ENCODE measurements around the gene PSAPL1.
"Not testable (repeated sequence)": the region's sequence is repeated elsewhere in the genome, so short reads cannot be mapped to it uniquely, and the experiment has no call there.

Gene PSAPL1

DNA sequence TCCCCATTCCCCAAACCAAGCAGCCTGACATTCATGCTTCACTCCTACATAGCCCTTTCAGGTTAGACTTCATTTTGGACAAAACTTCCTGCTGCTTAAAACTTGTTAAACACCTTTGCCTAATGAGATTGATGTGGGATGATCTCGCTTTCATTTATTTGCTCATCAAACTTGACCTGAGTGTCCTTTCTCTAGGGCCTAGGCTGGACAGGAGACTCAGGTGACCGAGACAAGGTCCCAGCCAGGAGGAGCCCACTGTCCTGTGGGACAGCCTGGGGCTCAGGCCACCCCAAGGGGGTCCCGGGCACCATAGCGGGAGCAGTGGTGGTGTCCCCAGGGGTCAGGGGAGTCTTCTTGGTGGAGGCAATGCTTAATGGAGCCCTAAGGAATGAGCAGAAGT is 23.7 kb upstream of the PSAPL1 start:
- DNase-seq (ENCODE audit: low read depth, low spot score), result no peak

DNA sequence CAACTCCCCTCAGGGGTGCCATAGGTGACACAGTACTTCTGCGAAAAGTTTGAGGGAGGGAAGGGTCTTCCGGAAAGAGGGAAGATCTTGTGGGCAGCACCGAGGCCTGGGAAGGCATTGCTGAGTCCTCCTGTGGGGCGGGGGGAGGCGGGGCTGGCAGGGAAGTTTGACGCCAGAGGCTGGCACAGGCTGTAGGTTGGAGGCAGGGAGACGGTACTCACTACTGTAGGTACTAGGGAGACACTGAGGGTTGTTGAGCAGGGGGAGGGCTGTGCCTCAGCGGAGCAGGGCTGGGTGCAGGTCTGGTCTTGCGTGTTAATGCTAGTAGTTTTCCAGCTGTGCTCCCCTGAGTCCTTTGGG is 23.3 kb upstream of the PSAPL1 start:
- DNase-seq (ENCODE audit: low read depth, low spot score), result no peak

DNA sequence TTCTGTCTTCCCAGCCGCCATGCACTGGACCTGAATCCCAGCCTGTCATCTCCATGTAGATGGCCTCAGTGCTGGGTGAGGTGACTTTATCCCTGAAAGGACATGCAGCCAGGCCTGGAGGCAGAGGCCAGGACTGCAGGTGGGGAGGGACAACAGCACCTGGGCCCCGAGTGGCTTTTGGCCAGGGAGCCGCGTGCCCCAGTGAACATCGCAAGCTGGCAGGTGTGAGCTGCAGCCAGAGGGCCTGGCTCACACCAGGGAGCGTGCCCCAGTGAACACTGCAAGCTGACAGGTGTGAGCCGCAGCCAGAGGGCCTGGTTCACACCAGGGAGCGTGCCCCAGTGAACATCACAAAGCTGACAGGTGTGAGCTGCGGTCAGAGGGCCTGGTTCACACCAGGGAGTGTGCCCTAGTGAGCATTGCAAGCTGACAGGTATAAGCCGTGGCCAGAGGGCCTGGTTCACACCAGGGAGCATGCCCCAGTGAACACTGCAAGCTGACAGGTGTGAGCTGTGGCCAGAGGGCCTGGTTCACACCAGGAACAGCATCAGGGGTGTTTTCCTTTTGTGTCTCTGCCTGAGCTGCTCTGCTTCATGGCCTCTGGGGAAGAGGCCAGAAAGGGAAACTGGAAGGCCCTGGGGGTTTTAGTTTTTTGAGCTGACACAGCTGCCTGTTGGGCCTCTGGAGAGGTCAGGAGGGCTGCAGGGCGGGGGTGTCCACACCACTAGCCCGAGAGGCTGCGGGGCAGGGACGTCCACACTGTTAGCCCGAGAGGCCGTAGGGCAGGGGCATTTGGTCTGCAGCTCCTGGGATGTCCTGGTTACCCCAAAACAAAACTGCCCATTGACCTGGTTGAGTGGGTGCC is 22.7 kb upstream of the PSAPL1 start:
- no peak for DNase-seq (ENCODE audit: low read depth, low spot score)

GRCh38 chr4:7452802-7453201 is 18.1 kb upstream of the PSAPL1 start:
- not testable (repeated sequence) for DNase-seq (ENCODE audit: low read depth, low spot score)

DNA sequence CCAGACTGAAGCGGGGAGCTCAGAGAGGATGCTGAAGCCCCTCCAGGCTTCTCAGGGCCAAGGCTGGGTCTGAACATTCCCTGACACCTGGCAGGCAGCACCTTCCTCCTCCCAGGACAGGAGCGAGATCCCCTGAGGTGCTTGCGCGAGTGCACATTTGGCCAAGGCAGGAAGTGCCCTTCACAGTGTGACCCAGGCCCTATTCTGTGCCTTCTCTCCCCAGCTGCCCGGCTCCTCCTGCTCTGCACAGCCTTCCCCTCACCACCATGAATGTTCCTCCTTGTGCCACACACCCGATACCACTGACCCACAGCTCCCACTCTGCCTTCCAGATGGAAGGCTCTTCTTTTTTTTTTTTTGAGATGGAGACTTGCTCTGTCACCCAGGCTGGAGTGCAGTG is 17.1 kb upstream of the PSAPL1 start:
- no peak for DNase-seq (ENCODE audit: low read depth, low spot score)

GRCh38 chr4:7451434-7451789 is 16.7 kb upstream of the PSAPL1 start:
- no peak for DNase-seq (ENCODE audit: low read depth, low spot score)

GRCh38 chr4:7450775-7451433 is 16.2 kb upstream of the PSAPL1 start:
- no peak for DNase-seq (ENCODE audit: low read depth, low spot score)

DNA sequence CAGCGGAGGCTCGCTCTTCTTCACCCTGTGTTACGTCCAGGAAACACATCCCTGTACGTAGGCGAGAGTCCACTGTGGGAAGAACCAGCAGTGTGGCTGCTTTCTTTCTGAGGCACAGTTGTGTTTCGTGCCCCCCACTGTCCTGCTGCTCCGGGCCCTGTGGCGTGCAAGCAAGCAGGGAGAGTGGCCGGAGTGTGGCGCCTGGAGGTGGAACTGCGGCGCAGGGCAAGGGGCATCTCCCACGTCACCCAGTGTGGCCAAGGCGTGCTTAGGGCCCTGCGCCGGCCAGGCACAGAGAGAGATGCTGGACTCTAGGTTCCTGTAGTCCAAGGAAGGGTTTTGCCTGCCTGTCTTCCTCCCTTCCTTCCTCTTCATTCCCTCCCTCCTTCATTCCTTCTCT is 13.3 kb upstream of the PSAPL1 start:
- no peak for DNase-seq (ENCODE audit: low read depth, low spot score)

- no peak for DNase-seq (ENCODE audit: low read depth, low spot score)
Measured at GRCh38 chr4:7447236-7447635, 12.5 kb upstream of the PSAPL1 start.

DNA sequence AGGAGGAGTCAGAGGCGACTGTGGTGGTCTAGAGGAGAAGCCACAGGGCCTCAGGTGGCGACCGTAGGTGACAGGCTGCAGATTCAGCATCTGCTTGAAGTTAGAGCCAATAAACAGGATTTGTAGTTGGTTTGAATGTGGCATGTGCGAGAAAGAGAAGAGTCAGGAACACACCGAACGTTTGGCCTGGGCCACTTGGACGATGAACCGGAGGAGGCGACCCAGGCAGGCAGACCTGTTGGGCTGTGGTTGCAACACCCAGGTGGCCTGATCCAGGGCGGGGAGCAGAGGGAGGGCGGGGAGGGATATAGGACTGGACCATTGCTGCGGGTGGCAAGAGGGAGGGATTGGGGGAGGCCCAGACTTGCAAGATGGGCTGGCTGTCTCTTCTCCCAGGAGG is 10.0 kb upstream of the PSAPL1 start:
- no peak for DNase-seq (ENCODE audit: low read depth, low spot score)

DNA sequence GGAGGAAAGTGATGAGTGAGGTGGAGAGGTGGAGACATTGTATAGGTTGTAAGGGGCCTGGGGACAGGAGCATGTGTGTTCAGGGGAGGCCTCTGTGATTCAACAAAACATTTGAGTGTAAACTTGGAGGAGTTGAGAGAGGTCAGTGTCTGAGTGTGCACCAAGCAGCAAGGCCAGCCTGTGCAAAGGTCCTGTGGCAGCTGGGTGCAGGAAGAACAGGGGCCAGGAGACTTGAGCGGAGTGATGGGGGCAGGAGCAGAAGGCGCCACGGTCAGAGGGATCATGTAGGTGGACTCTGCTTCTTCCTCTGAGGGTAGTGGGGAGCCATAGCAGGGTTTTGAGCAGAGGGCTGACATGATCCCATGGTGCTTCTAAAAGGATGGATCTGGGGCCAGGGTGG is 9.6 kb upstream of the PSAPL1 start:
- no peak for DNase-seq (ENCODE audit: low read depth, low spot score)

DNA sequence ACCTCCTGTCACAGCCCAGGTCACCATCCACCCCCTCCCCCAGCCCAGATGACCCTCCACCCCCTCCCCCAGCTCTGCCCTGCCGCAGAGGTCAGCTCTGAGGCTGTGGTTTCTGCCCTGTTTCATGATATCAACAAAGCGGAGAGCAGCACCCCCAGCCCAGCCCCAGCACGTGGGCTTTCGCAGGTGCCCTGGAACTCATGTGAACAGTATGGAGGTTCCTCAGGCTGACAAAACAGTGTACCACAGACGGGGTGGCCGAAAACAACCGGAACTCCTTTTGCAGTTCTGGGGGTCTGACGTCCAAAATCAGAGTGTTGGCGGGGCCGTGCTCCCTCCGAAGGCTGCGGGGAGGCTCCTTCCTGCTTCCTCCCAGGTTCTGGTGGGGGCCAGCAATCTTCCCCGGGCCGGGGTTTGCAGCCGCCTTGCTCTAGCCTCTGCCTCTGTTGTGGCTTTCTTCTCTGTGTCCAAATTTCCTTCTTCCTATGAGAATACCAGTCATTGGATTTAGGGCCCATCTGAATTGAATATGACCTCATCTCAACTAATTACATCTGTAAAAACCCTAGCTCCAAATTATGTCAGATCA is 7.9 kb upstream of the PSAPL1 start:
- no peak for DNase-seq (ENCODE audit: low read depth, low spot score)

- no peak for DNase-seq (ENCODE audit: low read depth, low spot score)
Measured at GRCh38 chr4:7441201-7441600, 6.5 kb upstream of the PSAPL1 start.

DNA sequence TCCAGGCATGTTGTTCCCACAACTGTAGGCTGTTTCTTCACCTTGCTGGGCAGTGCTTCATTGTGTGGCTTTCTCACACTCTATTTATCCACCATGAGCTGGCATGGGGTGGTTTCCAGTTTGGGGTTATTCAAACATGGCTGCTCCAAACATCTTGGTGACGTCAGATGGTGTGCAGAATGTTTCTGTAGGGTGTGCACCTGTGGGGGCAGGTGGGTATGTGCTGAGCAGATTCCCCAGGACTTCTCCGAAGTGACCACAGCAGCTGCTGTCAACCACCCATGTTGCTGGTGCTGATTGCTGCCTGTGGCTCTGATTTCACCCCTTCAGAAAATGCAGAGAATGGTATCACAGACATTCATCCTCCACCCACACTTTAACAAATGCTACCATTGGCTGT is 5.0 kb upstream of the PSAPL1 start:
- no peak for DNase-seq (ENCODE audit: low read depth, low spot score)

DNA sequence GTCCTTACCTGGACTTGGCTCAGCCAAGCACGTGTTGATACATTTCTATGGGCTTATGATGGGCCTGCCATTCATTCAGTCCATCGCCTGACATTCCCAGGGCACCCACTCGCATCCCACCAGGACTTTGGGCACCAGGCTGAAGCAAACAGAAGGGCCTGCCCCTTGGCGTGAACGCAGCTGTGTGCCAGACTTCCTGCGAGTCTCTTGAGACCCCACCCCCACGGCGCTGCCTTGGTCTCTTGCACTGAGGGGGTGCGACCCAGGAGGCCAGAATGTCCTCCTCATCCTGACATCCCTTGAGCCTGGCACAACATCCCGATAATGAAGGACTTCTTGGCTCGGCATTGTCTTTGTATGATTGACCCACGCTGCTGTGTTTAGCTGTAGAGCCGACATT is 1.5 kb upstream of the PSAPL1 start:
- DNase-seq (ENCODE audit: low read depth, low spot score), result no peak

GRCh38 chr4:7435471-7436061 is 836 bp upstream of the PSAPL1 start:
- no peak for DNase-seq (ENCODE audit: low read depth, low spot score)

DNA sequence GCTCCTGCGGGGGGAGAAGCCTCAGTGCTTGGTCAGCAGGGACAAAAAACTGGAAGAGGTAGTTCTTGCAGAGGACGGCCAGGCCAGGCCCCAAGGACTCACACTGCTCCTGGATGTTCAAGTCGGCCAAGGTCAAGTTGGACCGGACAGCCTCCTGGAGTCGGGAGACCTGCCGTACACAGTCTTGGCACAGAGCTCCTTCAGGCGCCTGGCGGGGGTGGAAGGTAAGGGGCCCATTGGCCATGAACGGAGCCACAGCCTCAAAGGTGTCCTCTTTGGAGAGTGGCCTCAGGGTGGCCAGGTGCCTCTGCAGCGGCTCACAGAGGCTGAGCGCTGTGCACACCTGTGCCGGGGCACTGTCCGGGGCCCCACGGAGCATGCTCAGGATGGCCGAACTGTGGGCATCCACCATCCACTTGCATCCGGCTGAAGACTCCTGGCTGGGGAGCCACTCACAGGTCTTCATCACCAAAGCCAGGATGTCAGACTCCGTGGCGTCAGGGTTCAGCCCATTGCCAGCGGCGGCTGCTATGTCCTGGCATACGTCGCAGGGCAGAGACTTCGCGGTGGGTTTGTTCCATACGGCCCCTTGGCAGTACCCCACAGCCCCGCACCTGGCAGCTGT is 477 bp downstream of the PSAPL1 start:
- no peak for DNase-seq (ENCODE audit: low read depth, low spot score)

DNA sequence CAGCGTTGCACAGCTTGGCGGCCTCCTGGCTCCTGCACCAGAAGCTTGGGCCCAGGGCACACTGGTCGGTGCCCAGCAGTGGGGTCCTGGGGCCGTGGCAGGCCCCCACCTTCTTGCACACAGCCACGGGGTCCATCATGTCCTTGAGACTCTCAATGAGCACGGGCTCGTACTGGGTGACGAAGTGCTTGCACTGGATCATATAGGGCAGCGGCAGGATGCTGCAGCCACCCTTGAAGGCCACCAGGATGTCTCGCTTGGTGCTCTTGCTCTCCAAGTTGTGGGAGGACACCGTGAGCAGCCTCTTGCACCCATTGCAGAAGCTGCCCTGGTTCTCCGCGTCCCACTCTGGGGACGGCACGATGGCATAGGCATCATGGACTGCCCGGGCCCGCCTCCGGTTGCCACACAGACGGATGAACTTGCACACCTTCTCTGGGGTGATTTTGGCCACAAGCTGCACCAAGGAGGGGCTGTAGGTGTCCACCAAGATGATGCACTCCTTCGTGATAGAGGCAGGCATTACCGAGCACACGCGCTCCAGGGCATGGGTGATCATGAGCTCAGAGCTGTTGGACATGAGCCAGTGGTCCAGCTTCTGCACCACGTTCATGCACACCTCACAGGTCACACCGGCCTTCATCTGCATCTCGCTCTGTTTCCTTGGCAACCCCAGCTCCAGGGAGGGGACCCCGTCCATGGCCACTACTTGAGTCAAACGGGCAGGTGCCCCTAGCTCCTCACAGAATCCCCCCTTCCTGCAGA is 1.2 kb downstream of the PSAPL1 start:
- DNase-seq (ENCODE audit: low read depth, low spot score), result no peak

DNA sequence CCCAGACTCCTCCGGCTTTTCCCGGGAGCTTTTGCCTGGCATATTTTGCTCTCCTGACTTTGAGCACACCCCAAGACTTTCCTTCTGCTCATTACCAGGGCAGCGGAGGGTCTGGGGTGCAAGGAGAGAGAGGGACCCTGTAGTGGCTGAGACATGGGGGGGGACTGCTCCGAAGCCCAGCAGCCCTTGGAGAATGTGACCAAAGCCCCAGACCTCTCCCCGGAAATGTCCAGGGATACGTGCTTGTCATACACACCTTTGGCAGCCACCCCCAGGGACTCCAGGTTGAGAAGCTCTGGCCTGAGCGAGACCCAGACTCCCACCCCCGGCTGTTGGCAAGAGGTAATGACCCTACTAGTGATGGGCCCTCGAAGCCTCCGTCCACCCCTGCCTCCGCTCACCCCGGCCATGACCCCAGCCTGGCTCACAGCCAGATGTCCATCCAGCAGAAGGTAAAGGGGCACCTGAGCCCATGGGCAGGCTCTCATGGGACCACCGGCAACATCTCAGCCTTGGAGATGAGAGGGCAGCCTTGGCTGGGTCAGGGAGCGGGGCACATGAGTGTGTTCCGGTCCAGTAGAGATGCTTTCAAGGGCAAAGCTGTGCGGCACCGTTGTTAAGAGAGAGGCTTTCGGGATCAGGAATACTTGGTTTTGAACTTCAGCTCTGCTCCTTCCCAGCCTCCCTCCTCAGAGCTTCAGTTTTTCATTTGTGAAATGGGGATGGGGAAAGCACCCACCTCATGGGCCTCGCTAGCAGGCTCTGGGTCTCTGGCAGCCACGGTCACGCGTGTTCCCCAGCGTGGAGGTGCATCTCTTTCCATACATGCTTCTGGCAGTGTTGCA is 2.0 kb downstream of the PSAPL1 start:
- no peak for DNase-seq (ENCODE audit: low read depth, low spot score)

DNA sequence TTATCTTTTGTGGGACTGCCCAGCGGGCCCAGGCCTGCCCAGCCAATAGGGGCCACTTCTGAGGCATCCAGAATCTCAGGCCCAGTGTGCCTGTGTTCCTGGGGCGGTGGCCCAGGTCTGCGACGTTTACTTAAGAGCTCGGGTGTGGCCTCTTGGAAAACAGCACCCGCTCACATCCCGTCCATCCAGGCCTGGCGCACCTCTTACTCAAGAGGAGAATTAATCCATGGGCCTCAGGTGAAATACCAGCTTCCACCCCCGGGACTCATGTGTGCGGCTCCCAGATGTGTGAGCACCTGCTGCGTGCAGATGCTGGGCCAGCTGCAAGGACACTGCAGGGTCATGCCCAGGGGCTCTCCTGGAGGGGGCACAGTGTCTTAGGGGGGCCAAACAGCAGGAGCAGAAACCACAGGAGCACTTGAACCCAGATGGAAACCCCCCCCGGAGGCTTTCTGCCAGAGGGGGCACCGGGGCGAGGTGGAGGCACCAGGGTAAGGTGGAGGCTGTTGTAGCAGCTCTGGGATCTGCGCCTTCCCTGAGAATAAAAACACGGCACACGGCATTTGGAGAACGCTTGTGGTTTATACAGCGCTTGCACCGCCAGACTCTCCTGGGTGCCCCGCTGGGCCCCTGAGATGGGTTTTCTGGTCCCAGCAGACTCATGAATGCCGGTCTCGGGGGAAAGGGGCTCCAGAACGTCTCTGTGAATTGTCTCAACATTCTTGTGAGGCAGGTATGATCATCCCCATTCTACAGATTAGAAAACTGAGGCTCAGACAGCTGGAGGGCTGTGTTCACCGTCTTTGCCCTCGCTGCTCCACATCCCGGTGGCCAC is 2.8 kb downstream of the PSAPL1 start:
- DNase-seq (ENCODE audit: low read depth, low spot score), result no peak

Data from smooth muscle cell of the brain vasculature (primary cell).